Fibroblast of the aortic adventitia (primary cell): ENCODE measurements around the gene SIK1. TPM values are rescaled to one million over a fixed set of nuclear protein-coding genes. Genes with fewer than 3 reads are reported as not detected.

Experiments
- DNase-seq: peaks from one replicate; pipeline ENCODE4 v3.0.0-alpha.2; 2010; ENCODE audit warnings: low read depth
- H3K4me3 ChIP-seq: 2 replicates; pipeline ENCODE4 v1.5.1; 2011; ENCODE audit warnings: low read depth, mild to moderate bottlenecking, control low read depth, low read length, moderate library complexity
- CTCF ChIP-seq: IDR thresholded peaks from 2 replicates; pipeline ENCODE4 v1.5.1; 2011; ENCODE audit warnings: mild to moderate bottlenecking, low read length, control low read depth, inconsistent platforms; ENCODE audit not compliant: insufficient read depth
- total RNA-seq: library from RNA; depleted of rRNA; stranded (reverse); fragments of >200 nt; gene quantifications from 2 replicates; pipeline ENCODE4 v1.2.3, GENCODE V29; 2012; ENCODE audit warnings: low replicate concordance

Gene SIK1
- total RNA-seq, 1 donor: 4.4 TPM

DNA sequence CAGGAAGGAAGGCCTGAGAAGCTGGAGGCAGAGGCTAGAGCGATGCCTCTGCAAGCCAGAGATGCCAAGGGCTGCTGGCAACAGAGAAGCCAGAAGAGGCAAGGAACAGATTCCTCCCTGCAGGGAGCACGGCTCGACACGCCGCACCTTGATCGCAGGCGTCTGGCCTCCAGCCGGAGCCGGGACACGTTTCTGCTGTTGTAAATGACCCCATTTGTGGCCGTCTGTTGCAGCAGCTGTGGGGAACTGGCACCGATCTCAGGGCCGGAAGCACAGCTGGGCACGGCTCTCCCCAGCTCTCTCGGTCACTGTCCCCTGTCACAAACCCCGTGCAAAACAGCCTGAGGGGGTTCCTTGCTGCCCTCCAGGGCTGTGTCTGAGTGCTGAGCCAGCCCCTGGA lies 59.6 kb downstream of the SIK1 start:
- TF ChIP-seq CTCF: no peak
- DNase-seq: no peak

DNA sequence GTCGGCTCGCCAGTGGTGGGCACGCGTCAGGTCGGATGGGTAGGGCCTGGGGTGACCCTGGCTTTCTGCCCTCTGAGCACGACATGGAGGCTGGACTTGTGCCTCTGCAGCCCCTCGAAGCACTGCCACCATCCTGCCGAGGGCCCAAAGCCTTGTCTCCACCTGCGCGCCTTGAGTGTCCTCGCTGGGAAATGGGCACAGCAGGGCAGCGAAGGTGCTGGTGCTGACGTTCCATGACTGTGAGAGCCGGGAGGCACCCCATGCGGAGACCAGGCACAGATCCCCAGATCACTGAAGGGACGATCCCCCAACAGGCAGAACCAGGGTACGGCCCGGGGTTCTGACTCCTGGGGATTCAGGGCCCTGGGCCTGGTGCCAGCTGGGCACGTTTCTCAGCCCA lies 60.3 kb downstream of the SIK1 start:
- TF ChIP-seq CTCF: no peak
- DNase-seq: no peak
- no peak overlapping the region for H3K4me3 ChIP-seq

More for the DNA sequence above, 59.6 kb downstream of the SIK1 start:
- no peak overlapping the region for H3K4me3 ChIP-seq

DNA sequence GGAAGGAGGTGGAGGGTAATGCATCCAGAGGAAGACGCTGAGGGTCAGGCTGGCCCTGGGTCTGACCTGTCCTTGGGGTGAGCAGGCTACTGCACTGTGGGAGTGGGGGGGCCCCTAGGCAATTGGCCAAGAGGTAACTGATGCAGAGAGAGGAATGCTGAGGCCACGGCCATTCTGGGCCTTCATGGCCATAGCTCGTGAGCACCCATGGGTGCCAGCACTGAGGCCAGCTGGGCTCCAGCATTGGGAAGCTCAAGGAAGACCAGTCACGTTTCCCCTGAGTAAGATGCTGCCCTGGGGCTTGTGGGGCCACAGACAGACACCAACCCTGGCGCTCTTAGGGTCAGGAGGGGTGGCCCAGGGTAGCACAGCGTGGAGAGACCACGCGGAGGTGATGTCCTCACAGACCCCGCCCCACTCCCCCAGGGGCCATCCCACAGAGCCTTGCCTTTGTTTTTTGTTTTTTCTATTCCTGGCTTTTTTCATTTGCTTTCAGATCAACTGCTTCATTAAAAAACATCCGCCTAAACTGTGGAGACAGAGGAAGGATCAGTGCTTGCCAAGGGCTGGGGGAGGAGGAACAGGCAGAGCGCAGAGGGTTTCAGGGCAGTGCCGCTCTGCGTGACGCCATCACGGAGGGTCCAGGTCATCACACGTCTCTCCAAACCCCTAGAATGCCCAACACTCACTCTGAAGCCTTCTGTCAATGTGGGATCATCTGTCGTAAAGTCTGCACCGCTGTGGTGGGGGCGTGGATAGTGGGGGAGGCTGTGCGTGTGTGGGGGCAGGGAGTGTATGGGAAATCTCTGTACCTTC lies 61.1 kb downstream of the SIK1 start:
- no peak overlapping the region for H3K4me3 ChIP-seq
- DNase-seq: no peak
- TF ChIP-seq CTCF: no peak

DNA sequence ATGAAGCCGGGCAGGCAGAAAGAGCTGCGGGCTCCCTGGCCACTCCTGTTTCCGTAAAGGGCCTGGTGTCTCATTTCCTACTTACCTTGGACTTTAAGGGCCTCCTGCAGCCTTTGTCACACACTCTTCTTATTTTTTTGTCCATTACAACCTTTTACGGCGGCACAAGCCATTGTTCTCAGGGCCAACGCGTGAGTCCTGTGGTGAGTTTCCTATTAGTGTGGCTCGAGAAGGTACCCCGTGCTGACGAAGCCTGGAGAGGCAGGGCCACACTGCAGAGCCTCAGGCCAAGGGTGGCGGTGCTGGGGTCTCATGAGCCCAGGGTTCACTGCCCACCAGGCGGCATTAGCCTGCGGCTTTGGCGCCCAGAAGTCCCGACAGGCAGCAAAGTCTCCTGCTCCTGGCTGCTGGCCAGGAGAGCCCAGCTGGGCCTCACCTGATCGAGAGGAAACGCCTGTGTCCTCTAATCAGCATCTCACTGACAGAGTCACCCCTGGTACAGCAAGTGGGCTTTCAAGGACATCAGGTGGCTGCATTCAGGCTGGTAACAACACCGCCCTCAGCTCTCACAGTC lies 62.0 kb downstream of the SIK1 start:
- no peak for TF ChIP-seq CTCF
- DNase-seq: no peak

More for the DNA sequence above, 62.0 kb downstream of the SIK1 start:
- H3K4me3 ChIP-seq: no peak overlapping the region

Other genes starting within 250 kb of the SIK1 start
- 2.3 and 7.3 TPM in 2 replicates for gene HSF2BP, start 232.4 kb upstream of the SIK1 start, total RNA-seq
- 24.2 and 40.4 TPM in 2 replicates for gene RRP1B, start 232.4 kb upstream of the SIK1 start, total RNA-seq